Effector memory CD8-positive, alpha-beta T cell (primary cell): ENCODE measurements around the gene SETX.
"Not testable (repeated sequence)": the region's sequence is repeated elsewhere in the genome, so short reads cannot be mapped to it uniquely, and the experiment has no call there.

Experiments used
- ATAC-seq: fragments of 150-1000 bp; cut with Tn5 transposase; replicated peaks from 2 replicates; pipeline ENCODE4 v1.10.0; 2021; ENCODE audit warnings: mild to moderate bottlenecking, moderate library complexity
- DNase-seq, 3 experiments: peaks; one replicate each; pipeline ENCODE4 v3.0.0; 2021
- H3K27ac Mint-ChIP-seq, 2 donors: one replicate each; pipeline ENCODE4 v1.8.0; 2022; ENCODE audit warnings: mild to moderate bottlenecking in 2 of 2, mixed read lengths in 2 of 2, moderate library complexity in 2 of 2
- H3K27me3 Mint-ChIP-seq, 2 donors: one replicate each; pipeline ENCODE4 v1.8.0; 2022; ENCODE audit warnings: mixed read lengths in 2 of 2
- H3K36me3 Mint-ChIP-seq: one replicate; pipeline ENCODE4 v1.8.0; 2022; ENCODE audit warnings: mild to moderate bottlenecking, moderate library complexity, mixed read lengths; ENCODE audit not compliant: insufficient read depth
- H3K4me1 Mint-ChIP-seq, 2 donors: one replicate each; pipeline ENCODE4 v1.8.0; 2022; ENCODE audit warnings: low read depth in 2 of 2, mixed read lengths in 2 of 2
- H3K4me3 Mint-ChIP-seq, 2 donors: one replicate each; pipeline ENCODE4 v1.8.0; 2022; ENCODE audit warnings: mild to moderate bottlenecking in 2 of 2, mixed read lengths in 2 of 2, moderate library complexity in 2 of 2
- H3K9me3 Mint-ChIP-seq, 2 donors: one replicate each; pipeline ENCODE4 v1.8.0; 2022; ENCODE audit warnings: mixed read lengths in 2 of 2

The SETX gene

GRCh38 chr9:132288966-132289365, 65.8 kb downstream of the SETX start:
- H3K27me3 Mint-ChIP-seq, result no peaks in the 10 kb centered on the region
- peak overlapping the region in 1 of 2 donors; percentile 38 for H3K27ac Mint-ChIP-seq
- H3K4me1 Mint-ChIP-seq, result peaks cover 0 to 6% of the 10 kb centered on the region in 2 donors

GRCh38 chr9:132288361-132288760, 66.4 kb downstream of the SETX start:
- peaks cover 74% of the 10 kb centered on the region for H3K36me3 Mint-ChIP-seq
- H3K27me3 Mint-ChIP-seq, result no peaks in the 10 kb centered on the region
- no peak overlapping the region for H3K4me3 Mint-ChIP-seq
- peaks cover 0 to 6% of the 10 kb centered on the region in 2 donors for H3K4me1 Mint-ChIP-seq
- no peak for ATAC-seq
- peak overlapping the region in 1 of 2 donors; percentile 38 for H3K27ac Mint-ChIP-seq
- no peak for DNase-seq
- H3K9me3 Mint-ChIP-seq, result no peaks in the 10 kb centered on the region

More at GRCh38 chr9:132288966-132289365, 65.8 kb downstream of the SETX start:
- Mint-ChIP-seq H3K9me3 (no peaks in the 10 kb centered on the region), H3K36me3 (peaks cover 71% of the 10 kb centered on the region), H3K4me3 (no peak overlapping the region)
- no peak for ATAC-seq
- no peak for DNase-seq

- DNase-seq, result no peak
- Mint-ChIP-seq H3K27me3 (no peaks in the 10 kb centered on the region), H3K4me3 (no peak overlapping the region), H3K36me3 (peaks cover 75% of the 10 kb centered on the region), H3K9me3 (no peaks in the 10 kb centered on the region), H3K27ac (no peak overlapping the region), H3K4me1 (peaks cover 0 to 6% of the 10 kb centered on the region in 2 donors)
- no peak for ATAC-seq
These were observed 67.5 kb downstream of the SETX start for GRCh38 chr9:132287256-132287760.

- Mint-ChIP-seq H3K27ac (no peak overlapping the region), H3K9me3 (no peaks in the 10 kb centered on the region), H3K27me3 (no peaks in the 10 kb centered on the region), H3K4me1 (no peaks in the 10 kb centered on the region), H3K36me3 (peaks cover 97% of the 10 kb centered on the region), H3K4me3 (no peak overlapping the region)
- ATAC-seq, result no peak
- no peak for DNase-seq
These were observed 70.9 kb downstream of the SETX start for GRCh38 chr9:132283863-132284262.

GRCh38 chr9:132283165-132283564, 71.6 kb downstream of the SETX start:
- Mint-ChIP-seq H3K36me3 (peaks cover 99% of the 10 kb centered on the region), H3K4me1 (no peaks in the 10 kb centered on the region), H3K4me3 (no peak overlapping the region), H3K27me3 (no peaks in the 10 kb centered on the region), H3K27ac (peak overlapping the region in 1 of 2 donors; percentile 36), H3K9me3 (no peaks in the 10 kb centered on the region)
- no peak for DNase-seq
- no peak for ATAC-seq

- no peak overlapping the region for H3K4me3 Mint-ChIP-seq
- ATAC-seq (no peak), DNase-seq (no peak)
- no peaks in the 10 kb centered on the region for H3K9me3 Mint-ChIP-seq
- H3K4me1 Mint-ChIP-seq, result no peaks in the 10 kb centered on the region
- H3K27ac Mint-ChIP-seq, result peak overlapping the region in 1 of 2 donors; percentile 59
- peaks cover 89% of the 10 kb centered on the region for H3K36me3 Mint-ChIP-seq
- no peaks in the 10 kb centered on the region for H3K27me3 Mint-ChIP-seq
These were observed 79.9 kb downstream of the SETX start for GRCh38 chr9:132274861-132275260.

GRCh38 chr9:132269704-132270516, 84.9 kb downstream of the SETX start:
- H3K4me3 Mint-ChIP-seq, DNase-seq, ATAC-seq, H3K27me3 Mint-ChIP-seq, H3K9me3 Mint-ChIP-seq, H3K27ac Mint-ChIP-seq: not testable (repeated sequence)
- H3K36me3 Mint-ChIP-seq, result peaks cover 78% of the 10 kb centered on the region
- H3K4me1 Mint-ChIP-seq, result peaks cover 0 to 13% of the 10 kb centered on the region in 2 donors

GRCh38 chr9:132268725-132269352, 85.9 kb downstream of the SETX start:
- Mint-ChIP-seq H3K9me3 (no peaks in the 10 kb centered on the region), H3K27ac (no peak overlapping the region), H3K4me3 (no peak overlapping the region), H3K36me3 (peaks cover 78% of the 10 kb centered on the region), H3K27me3 (no peaks in the 10 kb centered on the region), H3K4me1 (peaks cover 0 to 13% of the 10 kb centered on the region in 2 donors)
- DNase-seq, result peak; percentile 61 to 70 (median 64)
- peak; percentile 73 for ATAC-seq

GRCh38 chr9:132267660-132268059, 87.1 kb downstream of the SETX start:
- Mint-ChIP-seq H3K9me3 (no peaks in the 10 kb centered on the region), H3K36me3 (peaks cover 80% of the 10 kb centered on the region), H3K27me3 (no peaks in the 10 kb centered on the region), H3K4me1 (peaks cover 0 to 13% of the 10 kb centered on the region in 2 donors), H3K4me3 (no peak overlapping the region), H3K27ac (no peak overlapping the region)
- DNase-seq, result no peak
- ATAC-seq, result no peak

- no peaks in the 10 kb centered on the region for H3K9me3 Mint-ChIP-seq
- H3K36me3 Mint-ChIP-seq, result peaks cover 78% of the 10 kb centered on the region
- no peak for DNase-seq
- H3K4me1 Mint-ChIP-seq, result peaks cover 0 to 13% of the 10 kb centered on the region in 2 donors
- no peak for ATAC-seq
- H3K27me3 Mint-ChIP-seq, result no peaks in the 10 kb centered on the region
- H3K4me3 Mint-ChIP-seq, result no peak overlapping the region
- H3K27ac Mint-ChIP-seq, result no peak overlapping the region
These were observed 88.8 kb downstream of the SETX start for GRCh38 chr9:132266017-132266416.

GRCh38 chr9:132260846-132261245, 93.9 kb downstream of the SETX start:
- Mint-ChIP-seq H3K9me3 (no peaks in the 10 kb centered on the region), H3K27ac (peak overlapping the region in 1 of 2 donors; percentile 1), H3K36me3 (peaks cover 45% of the 10 kb centered on the region)

GRCh38 chr9:132250324-132251262, 104.2 kb downstream of the SETX start:
- Mint-ChIP-seq H3K4me3 (no peak overlapping the region), H3K36me3 (no peaks in the 10 kb centered on the region), H3K27ac (no peak overlapping the region), H3K27me3 (peaks cover 9 to 22% of the 10 kb centered on the region in 2 donors), H3K4me1 (no peaks in the 10 kb centered on the region), H3K9me3 (no peaks in the 10 kb centered on the region)
- ATAC-seq (no peak), DNase-seq (no peak)

More at GRCh38 chr9:132260846-132261245, 93.9 kb downstream of the SETX start:
- Mint-ChIP-seq H3K27me3 (no peaks in the 10 kb centered on the region), H3K4me1 (peaks cover 3 to 9% of the 10 kb centered on the region in 2 donors), H3K4me3 (no peak overlapping the region)
- no peak for DNase-seq
- no peak for ATAC-seq

- DNase-seq (no peak), ATAC-seq (no peak)
- Mint-ChIP-seq H3K4me1 (no peaks in the 10 kb centered on the region), H3K9me3 (no peaks in the 10 kb centered on the region), H3K27ac (no peak overlapping the region), H3K27me3 (peaks cover 9 to 26% of the 10 kb centered on the region in 2 donors), H3K4me3 (no peak overlapping the region), H3K36me3 (no peaks in the 10 kb centered on the region)
These were observed 105.1 kb downstream of the SETX start for GRCh38 chr9:132249690-132250089.
